Neural crest cell (in vitro differentiated cells): Measurements from ENCODE around the gene NRIP3. TPM values are rescaled to one million over a fixed set of nuclear protein-coding genes. Genes with fewer than 3 reads are reported as not detected.

Experiments
- DNase-seq: peaks from one replicate; pipeline ENCODE4 v3.0.0; 2021; ENCODE audit warnings: low read depth, mixed read lengths, low spot score
- H3K27ac Mint-ChIP-seq: one replicate; pipeline ENCODE4 v1.8.0; 2021; ENCODE audit warnings: mild to moderate bottlenecking, mixed read lengths; ENCODE audit not compliant: unreplicated experiment
- H3K27me3 Mint-ChIP-seq: 2 replicates; pipeline ENCODE4 v1.8.0; 2021; ENCODE audit warnings: low read depth, mild to moderate bottlenecking, mixed read lengths
- H3K36me3 Mint-ChIP-seq: 2 replicates; pipeline ENCODE4 v1.8.0; 2021; ENCODE audit warnings: low read depth, mild to moderate bottlenecking, mixed read lengths
- H3K4me1 Mint-ChIP-seq: 2 replicates; pipeline ENCODE4 v1.8.0; 2021; ENCODE audit warnings: mixed read lengths
- H3K4me3 Mint-ChIP-seq: one replicate; pipeline ENCODE4 v1.8.0; 2021; ENCODE audit warnings: mild to moderate bottlenecking, mixed read lengths
- H3K9me3 Mint-ChIP-seq: 2 replicates; pipeline ENCODE4 v1.8.0; 2021; ENCODE audit warnings: mixed read lengths
- CTCF ChIP-seq: fragments of 200-600 bp; sonication (generic); conservative IDR thresholded peaks from 2 replicates; pipeline ENCODE4 v1.5.0; 2021; ENCODE audit warnings: antibody characterized with exemption, mild to moderate bottlenecking
- total RNA-seq: library from RNA; stranded (reverse); gene quantifications from 2 replicates; pipeline ENCODE4 v1.2.1, GENCODE V29; 2021

The NRIP3 gene
- total RNA-seq, 1 donor from 2014 or later = 2.1 TPM

DNA sequence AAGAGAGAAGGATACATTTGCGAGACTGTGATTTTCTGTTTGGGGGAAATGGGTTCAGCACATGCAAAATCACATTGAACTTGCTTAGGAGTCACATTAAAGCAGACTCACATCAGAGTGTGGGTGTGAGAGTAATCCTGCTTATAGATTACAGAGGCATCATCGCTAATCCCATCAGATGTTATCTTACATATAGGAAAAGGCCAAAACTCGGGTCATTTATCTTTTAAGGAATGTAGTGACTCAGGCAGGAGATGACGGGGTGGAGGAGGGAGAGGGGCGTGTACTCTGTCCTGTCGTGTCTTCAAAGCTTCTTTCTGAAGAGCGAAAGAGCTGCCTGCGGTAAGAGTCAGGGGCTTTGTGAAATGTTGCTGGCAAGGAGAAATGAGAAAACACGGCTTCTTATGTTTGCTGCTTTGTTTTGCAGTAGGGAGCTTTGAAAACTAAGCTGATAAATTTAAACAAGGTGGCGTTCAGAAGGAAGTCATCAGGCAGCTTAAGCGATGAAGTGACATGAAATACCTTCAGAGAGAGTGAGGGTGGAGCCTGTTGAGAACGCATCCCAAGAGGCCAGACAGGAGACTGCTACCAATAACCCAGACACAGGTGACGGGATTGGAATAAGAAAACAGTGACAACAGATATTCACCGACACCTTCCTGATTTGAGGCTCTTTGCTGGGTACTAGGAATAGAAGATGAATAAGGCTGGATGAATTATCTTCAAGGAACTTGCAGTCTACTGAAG is 68.9 kb downstream of the NRIP3 start:
- no peak for DNase-seq
- no peak for TF ChIP-seq CTCF
- Mint-ChIP-seq H3K9me3 (no peaks in the 10 kb centered on the region), H3K27me3 (no peaks in the 10 kb centered on the region), H3K36me3 (no peaks in the 10 kb centered on the region), H3K4me1 (peaks cover 11% of the 10 kb centered on the region), H3K27ac (no peak overlapping the region), H3K4me3 (no peak overlapping the region)

DNA sequence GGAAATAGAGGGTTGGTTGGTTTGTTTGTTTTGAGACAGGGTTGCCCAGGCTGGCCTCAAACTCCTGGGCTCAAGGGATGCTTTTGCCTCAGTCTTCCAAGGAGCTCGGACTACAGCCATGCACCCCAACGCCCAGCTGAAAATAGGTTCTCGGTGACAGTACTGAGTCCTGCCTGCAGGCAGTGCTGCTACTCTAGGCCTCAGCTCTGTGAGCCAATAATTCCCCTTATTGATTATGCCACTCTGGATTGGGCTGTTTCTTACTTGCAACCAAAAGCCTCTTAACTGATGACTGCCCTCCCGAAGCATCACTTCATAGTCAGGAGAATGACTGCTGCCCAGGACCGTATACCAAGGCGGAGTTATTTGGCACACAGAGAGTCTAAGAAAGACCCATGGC is 69.9 kb downstream of the NRIP3 start:
- no peaks in the 10 kb centered on the region for H3K27me3 Mint-ChIP-seq
- H3K36me3 Mint-ChIP-seq = no peaks in the 10 kb centered on the region
- H3K9me3 Mint-ChIP-seq = no peaks in the 10 kb centered on the region
- H3K4me3 Mint-ChIP-seq = no peak overlapping the region
- no peak for TF ChIP-seq CTCF
- DNase-seq = no peak
- H3K4me1 Mint-ChIP-seq = peaks cover 11% of the 10 kb centered on the region
- H3K27ac Mint-ChIP-seq = no peak overlapping the region

DNA sequence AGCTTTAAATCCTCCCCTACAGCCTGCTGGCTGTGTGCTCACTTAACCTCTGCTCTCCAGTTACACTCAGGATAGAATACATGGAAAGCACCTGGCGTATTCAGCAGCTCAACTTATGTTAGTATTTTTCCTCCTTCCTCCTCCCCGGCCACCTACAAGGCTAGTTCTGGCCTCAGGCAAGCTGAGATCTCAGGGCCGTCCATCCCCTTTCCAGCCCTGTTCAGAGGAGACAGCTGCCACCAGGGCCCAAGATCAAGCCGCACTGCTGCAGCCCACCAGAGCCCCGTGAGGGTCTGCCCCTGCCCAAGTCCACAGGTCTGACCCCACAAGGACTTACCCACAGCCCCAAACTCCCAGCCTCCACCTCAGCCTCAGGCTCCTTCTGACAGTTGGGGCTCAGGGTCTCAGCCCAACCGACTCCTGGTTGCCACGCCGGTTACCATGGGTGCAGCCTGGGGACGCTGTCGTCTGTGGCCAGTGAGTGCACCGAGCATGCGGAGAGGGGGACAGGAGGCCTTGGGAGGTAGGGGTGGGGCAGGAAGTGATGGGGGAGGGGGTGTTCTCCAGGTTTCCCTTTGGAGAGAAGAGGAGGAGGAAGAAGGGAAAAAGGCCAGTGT is 71.1 kb downstream of the NRIP3 start, which contains the start of gene C11orf16:
C11orf16 (minus strand) TSS at position 384 of the 617 bp plus-strand sequence. CDS start 639 bp downstream, outside the sequence.
- Mint-ChIP-seq H3K9me3 (no peaks in the 10 kb centered on the region), H3K4me1 (peaks cover 11% of the 10 kb centered on the region), H3K4me3 (no peak within 1 kb of the TSS), H3K27ac (no peak within 1 kb of the TSS), H3K27me3 (no peaks in the 10 kb centered on the region), H3K36me3 (no peaks in the 10 kb centered on the region)
- no peak for DNase-seq
- TF ChIP-seq CTCF = no peak

Other genes with a start within 250 kb of the NRIP3 start
- gene AKIP1, start 92.8 kb downstream of the NRIP3 start, total RNA-seq = 29.7 and 31.5 TPM in 2 replicates
- not detected in 2 replicates for gene C11orf16, start 71.1 kb downstream of the NRIP3 start, total RNA-seq
- not detected in 2 replicates for gene ASCL3, start 61.0 kb downstream of the NRIP3 start, total RNA-seq
- gene TMEM9B, start 39.6 kb downstream of the NRIP3 start, total RNA-seq = 14.3 and 15.7 TPM in 2 replicates
- 7.5 and 11.0 TPM in 2 replicates for gene SCUBE2, start 87.6 kb upstream of the NRIP3 start, total RNA-seq